ENCODE data around the gene ZBTB4. TPM values are rescaled to one million over a fixed set of nuclear protein-coding genes. Genes with fewer than 3 reads are reported as not detected.

Gene ZBTB4
- total RNA-seq, 1 donor from 2014 or later: 34.5 TPM

DNA sequence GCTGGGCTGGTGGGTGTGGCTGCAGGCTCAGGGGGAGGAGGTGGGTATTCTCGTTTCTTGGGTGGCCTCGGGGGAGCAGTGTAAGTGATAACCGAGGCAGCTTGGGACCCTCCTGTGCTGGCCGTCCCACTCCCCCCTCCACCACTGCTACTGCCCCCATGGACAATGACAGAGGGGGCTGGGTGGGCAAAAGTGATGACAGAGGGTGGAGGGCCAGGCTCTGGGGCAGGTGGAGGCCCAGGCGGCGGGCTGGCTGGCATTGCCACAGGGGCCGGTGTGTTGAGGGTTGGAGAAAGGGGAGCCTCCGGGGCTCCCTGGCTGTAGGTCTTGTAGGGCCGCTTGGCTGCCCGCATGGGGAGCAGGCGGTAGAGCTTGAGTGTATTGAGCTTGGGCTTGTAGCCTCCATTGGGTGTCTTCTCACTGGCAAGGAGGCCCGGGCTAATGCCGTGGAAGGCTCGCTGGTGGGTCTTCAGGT is 16.0 kb downstream of the ZBTB4 start:
- Mint-ChIP-seq H3K27ac (no peak overlapping the region), H3K9me3 (no peaks in the 10 kb centered on the region), H3K4me3 (no peak overlapping the region), H3K36me3 (peaks cover 3% of the 10 kb centered on the region), H3K4me1 (ENCODE audit: unreplicated experiment) (peaks cover 5% of the 10 kb centered on the region), H3K27me3 (no peaks in the 10 kb centered on the region)
- DNase-seq (ENCODE audit: extremely low spot score, unreplicated experiment): no peak
- TF ChIP-seq, protein P1, sequence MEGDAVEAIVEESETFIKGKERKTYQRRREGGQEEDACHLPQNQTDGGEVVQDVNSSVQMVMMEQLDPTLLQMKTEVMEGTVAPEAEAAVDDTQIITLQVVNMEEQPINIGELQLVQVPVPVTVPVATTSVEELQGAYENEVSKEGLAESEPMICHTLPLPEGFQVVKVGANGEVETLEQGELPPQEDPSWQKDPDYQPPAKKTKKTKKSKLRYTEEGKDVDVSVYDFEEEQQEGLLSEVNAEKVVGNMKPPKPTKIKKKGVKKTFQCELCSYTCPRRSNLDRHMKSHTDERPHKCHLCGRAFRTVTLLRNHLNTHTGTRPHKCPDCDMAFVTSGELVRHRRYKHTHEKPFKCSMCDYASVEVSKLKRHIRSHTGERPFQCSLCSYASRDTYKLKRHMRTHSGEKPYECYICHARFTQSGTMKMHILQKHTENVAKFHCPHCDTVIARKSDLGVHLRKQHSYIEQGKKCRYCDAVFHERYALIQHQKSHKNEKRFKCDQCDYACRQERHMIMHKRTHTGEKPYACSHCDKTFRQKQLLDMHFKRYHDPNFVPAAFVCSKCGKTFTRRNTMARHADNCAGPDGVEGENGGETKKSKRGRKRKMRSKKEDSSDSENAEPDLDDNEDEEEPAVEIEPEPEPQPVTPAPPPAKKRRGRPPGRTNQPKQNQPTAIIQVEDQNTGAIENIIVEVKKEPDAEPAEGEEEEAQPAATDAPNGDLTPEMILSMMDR (conservative IDR thresholded peaks at IDR 0.05): no peak

DNA sequence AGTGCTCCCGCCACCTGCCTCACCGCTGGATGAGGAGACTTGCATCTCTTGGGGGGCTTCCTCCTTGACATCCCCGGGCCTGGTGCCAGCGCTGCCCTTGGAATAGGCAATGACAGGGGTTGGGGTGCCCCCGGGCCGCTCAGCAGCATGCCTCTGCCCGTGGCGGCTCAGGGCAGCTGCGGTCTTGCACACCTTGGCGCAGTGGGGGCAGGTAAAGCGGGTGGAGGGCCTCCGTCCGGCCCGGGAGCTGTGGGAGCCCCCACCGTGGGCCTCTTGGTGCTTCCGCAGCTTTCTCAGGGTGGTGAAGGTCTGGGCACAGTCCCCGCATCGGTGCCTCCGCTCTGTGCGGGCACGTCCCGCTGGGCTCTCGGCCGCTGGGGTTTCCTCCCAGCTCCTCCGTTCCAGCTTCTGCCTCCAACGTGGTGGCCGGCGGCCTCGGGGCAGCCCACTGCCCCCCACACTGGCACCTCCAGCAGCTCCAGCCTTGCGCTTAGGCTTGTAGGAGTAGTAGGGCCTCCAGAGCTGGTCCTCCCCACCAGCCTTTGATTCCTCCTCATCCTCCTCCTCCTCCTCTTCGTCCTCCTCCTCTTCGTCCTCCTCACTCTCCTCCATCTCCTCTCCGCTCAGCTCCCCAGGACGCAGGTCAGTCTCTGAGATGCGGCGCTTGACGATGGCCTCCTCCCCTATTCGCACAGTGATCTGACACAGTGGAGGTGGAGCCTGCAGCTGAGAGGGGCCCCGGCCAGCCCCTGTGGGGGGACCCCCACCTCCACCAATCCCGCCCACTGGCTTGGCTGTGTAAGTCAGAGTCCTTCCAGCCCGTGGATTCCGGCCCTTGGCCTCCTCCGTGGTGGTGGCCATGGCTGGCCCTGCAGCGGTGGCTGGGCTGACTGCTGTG is 16.7 kb downstream of the ZBTB4 start:
- Mint-ChIP-seq H3K9me3 (no peaks in the 10 kb centered on the region), H3K27me3 (no peaks in the 10 kb centered on the region), H3K4me3 (no peak overlapping the region), H3K27ac (no peak overlapping the region), H3K4me1 (ENCODE audit: unreplicated experiment) (peaks cover 5% of the 10 kb centered on the region), H3K36me3 (peaks cover 3% of the 10 kb centered on the region)
- DNase-seq (ENCODE audit: extremely low spot score, unreplicated experiment): no peak
- TF ChIP-seq, protein P1 (conservative IDR thresholded peaks at IDR 0.05): no peak

DNA sequence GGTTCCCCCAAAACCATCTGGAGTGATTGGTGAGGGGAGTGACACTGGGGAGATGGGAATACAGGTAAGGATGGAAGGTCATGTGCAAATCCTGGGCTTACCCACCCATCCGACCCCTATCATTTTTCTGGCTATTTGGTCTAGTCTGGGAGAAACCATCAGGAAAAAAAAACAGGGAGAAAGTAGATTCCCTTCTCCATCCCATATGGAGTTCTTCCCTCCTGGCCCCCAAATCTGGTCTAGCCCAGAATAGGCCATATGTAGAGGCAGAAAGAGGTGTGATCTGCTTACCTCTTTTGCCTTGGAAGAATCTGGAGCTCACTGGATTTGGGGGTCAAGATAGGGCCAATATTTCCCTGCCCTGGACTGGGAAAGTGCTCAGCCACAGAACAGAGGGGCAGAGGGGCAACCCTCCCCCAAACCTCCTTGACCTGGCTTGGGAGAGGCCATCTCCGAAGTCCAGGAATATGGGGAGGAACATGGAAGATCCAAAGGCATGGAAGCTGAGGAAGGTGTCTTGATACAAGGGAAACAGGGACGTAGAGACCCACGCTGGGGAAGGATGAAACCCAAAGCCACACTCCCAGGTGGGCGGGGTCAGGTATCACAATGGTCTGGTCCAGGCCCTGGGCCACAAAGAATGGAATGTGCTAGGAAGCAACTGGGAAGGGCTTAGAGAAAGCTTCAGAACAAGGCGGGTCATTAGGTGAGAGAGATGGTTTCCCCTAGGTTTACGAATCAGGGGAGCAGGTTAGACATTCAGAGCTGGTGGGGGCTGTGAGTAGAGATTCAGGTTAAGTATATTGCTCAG is 18.4 kb downstream of the ZBTB4 start:
- no peak overlapping the region for H3K4me3 Mint-ChIP-seq
- TF ChIP-seq, protein P1 (conservative IDR thresholded peaks at IDR 0.05): no peak
- no peaks in the 10 kb centered on the region for H3K27me3 Mint-ChIP-seq
- H3K9me3 Mint-ChIP-seq: no peaks in the 10 kb centered on the region
- peaks cover 3% of the 10 kb centered on the region for H3K36me3 Mint-ChIP-seq
- H3K27ac Mint-ChIP-seq: peak overlapping the region; percentile 62
- peaks cover 5% of the 10 kb centered on the region for H3K4me1 Mint-ChIP-seq (ENCODE audit: unreplicated experiment)
- no peak for DNase-seq (ENCODE audit: extremely low spot score, unreplicated experiment)

DNA sequence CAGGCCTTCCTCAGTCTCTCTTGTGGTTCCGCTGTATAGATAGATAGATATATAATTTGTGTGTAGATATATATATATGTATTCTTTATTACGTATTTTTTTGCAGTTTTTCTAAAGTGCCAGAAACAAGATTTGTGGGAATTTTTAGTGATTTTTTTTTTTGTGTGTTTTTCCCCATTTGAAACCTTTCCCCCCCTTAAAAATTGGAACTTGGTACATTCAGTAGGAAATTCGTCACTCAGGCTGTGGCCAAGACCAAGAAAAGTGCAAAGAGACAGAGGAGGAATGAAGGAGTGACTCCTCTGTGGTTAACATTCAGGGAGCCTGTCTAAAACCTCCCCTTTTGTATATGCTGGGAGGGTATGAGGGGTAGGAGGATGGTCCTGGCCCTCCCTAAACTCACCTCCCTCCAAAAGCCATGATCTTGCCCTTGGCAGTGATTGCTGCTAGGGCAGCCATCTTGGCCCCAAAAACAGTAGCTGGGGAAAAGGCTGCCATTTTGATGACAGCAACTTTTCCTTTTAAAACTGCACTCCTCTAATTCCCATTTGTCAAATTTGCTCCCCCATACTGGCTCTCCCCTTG is 19.4 kb downstream of the ZBTB4 start:
- Mint-ChIP-seq H3K36me3 (peaks cover 8% of the 10 kb centered on the region), H3K9me3 (no peaks in the 10 kb centered on the region), H3K27ac (peak overlapping the region; percentile 82), H3K4me1 (ENCODE audit: unreplicated experiment) (peaks cover 11% of the 10 kb centered on the region), H3K4me3 (peak overlapping the region; percentile 30), H3K27me3 (no peaks in the 10 kb centered on the region)
- no peak for DNase-seq (ENCODE audit: extremely low spot score, unreplicated experiment)
- TF ChIP-seq, protein P1 (conservative IDR thresholded peaks at IDR 0.05): no peak

DNA sequence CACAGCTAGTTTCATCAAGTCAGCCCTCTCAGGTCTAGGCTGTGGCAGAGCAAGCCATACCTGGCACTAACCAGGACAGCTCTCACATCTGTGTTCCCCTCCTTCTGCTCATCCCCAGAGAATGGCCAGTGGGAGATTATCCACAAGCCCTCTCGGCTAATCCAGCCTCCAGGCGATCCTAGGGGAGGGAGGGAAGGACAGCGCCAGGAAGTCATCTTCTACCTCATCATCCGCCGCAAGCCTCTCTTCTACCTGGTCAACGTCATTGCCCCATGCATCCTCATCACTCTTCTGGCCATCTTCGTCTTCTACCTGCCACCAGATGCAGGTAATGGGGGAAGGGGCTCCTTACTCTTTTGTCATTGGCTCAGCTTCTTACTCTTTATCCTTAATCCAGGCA is 31.0 kb downstream of the ZBTB4 start:
- Mint-ChIP-seq H3K4me1 (ENCODE audit: unreplicated experiment) (peaks cover 17% of the 10 kb centered on the region), H3K36me3 (peaks cover 11% of the 10 kb centered on the region), H3K4me3 (no peak overlapping the region), H3K27ac (no peak overlapping the region), H3K27me3 (peaks cover 31% of the 10 kb centered on the region), H3K9me3 (no peaks in the 10 kb centered on the region)
- no peak for DNase-seq (ENCODE audit: extremely low spot score, unreplicated experiment)
- TF ChIP-seq, protein P1 (conservative IDR thresholded peaks at IDR 0.05): no peak
